Superior temporal gyrus (tissue), 1 donor: ENCODE results near the gene SLC6A6.

Experiments
- DNase-seq: peaks from one replicate; pipeline ENCODE4 v3.0.0-alpha.2; 2016; ENCODE audit errors: extremely low spot score

SLC6A6 gene

DNA sequence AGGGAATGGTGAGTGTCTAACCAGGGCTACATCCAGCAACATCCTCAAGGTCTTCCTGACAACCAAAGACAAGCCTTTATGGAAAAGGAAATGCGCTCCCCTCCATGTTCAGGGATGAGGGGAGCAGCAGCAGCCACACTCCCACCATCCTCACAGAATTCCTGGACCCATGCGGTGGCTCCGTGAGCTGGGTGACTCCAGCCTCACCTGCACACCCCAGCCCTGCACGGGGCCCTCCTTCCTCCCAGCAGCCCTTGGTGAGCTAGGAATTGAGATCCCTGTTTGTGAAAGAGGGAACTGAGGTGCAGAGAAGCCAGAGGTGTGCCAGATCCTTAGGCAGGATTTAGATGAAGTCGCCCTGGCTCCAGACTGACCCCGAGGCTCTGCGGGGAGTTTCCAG lies 85.4 kb downstream of the SLC6A6 start:
- DNase-seq: no peak

- no peak for DNase-seq
These were observed 86.1 kb downstream of the SLC6A6 start for GRCh38 chr3:14488286-14489041.

GRCh38 chr3:14489641-14490040 lies 87.2 kb downstream of the SLC6A6 start:
- DNase-seq: no peak

DNA sequence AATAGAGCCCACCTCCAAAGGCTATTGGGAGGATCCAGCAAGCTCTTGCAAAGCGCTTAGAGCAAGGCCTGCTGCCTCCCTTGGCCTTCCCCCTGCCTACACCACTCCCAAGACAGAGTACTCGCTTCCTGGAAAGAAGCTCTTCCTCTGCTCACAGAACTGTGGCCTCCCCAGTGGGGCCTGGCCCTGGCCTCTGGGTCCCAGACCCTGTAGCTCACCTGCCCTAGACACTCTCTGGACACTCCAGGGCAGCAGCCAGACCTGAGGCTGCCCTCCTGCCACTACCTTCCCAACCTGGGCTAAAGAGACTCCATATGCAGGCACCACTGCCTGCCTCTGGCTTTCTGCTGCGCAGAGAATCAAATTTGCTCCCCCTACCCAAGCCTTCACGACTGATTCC lies 87.8 kb downstream of the SLC6A6 start:
- no peak for DNase-seq

GRCh38 chr3:14490831-14491230 lies 88.4 kb downstream of the SLC6A6 start:
- no peak for DNase-seq

DNA sequence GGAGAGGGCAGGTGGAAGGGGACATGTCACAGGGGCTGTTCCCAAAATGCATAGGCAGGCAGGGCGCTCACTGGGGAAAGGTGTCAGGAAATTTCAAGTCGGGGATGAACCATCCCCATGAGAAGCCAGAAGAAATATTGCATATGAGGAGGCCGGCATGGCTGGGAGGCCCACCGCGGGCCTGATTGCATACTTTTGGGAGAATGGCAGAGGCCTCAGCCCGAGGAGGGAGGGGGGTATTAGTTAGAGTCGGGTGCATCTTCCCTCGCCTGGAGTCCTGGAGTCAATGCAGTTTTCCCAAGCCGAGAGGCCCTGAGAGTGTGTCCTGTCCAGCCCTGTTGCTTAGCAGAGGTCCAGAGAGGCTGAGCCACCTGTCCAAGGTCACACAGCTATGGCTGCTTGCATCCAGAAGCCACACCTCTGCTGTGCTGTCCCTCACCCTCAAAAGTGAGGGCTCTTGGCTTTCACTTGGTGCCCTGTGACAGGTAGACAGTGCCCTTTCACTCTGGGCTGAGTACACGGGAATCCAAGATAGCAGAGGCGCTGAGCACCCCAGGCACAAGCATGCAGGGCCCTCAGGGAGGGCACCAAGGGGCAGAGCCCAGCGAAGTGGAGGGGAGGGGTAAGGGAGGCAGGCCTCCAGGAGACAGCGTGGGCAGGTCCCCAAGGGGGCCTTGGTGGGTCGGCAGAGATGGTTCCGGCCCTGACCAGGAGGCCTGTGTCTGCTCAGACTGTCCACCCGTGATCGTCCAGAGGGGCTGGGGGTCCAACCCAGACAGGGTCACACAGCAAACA lies 89.2 kb downstream of the SLC6A6 start:
- no peak for DNase-seq

- DNase-seq: no peak
These were observed 90.8 kb downstream of the SLC6A6 start for GRCh38 chr3:14492948-14493881.

GRCh38 chr3:14494279-14494972 lies 92.0 kb downstream of the SLC6A6 start:
- no peak for DNase-seq

- no peak for DNase-seq
These were observed 92.5 kb downstream of the SLC6A6 start for GRCh38 chr3:14494973-14495300.

DNA sequence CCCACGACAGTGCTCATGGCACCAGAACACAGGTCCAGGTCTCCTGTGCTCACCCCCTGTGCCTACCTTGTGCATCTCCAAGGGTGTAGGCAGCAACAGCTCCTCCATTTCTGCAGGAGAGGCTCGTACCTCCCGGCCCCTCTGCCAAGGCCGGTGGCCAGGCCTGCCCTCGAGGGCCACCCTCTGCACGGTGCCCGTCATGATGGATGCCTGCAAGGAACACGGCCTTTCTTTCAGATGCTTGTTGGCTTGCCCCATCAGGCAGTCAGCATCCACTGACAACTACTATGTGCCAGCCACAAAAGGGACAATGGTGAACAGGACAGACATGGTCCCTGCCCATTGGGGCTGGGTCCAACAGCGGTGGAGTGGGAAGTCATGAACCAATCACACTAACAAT lies 93.9 kb downstream of the SLC6A6 start:
- DNase-seq: no peak

DNA sequence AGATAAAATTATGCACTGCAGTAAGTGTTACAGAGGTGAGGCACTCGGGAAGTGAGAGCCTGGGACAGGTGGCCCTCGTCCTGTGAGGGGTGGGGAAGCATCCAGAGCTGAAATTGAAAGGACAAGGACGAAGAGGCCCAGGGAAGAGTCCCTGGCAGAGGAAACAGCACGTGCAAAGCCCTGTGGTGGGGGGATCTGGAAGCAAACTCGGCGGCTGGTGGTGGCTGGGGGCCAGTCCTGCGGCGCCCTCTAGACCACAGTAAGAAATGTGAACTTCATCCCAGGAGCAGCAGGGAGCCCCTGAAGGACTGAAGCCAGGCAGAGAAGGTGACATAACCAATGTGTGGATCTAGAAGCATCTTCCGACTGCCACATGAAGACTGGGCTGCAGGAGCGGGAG lies 94.9 kb downstream of the SLC6A6 start:
- DNase-seq: no peak

DNA sequence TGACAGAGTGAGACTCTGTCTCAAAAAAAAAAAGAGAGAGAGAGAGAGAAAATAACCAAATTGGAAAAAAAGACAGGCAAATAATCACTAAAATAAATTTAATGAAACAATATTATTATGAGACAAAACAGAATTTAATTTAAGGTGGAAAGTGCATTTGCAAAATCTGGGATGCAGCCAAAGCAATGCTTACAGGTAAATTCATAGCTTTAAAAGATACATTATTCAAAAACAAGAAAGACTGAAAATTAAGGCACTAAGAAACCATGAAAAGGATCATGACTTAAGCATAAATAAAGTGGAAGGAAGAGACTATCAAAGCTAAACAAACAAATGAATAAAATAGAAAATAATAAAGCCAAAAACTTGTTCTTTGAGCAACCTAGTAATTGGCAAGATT lies 100.1 kb downstream of the SLC6A6 start:
- no peak for DNase-seq

DNA sequence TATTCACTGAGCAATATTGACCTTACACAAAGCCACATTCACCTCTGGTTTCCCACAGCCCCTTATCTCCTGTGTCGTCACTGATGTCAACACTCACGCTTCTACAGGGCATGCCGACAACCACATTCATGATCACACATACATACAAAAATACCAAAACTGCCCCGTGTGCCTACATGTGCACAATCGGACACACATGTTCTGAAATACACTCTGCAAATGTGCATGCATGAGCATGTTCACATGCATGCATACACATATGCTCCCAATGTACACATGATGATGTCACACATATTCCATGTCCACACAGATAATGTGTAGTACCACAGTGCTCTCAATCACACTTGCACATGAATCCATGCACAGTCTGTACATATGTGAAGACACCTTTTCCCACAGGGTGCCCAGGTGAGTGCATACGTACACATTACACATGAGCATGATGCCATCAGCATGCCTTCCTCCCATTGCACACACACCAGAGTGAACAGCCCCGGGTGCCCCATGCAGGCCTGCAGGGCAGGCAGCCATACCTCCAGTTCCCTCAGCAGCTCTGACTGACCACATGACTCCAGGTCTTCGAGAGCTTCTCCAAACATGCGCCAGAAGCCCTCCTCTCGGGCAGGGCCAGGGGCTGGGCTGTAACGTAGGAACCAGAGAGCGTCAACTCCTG lies 100.8 kb downstream of the SLC6A6 start:
- no peak for DNase-seq

- DNase-seq: no peak
These were observed 101.3 kb downstream of the SLC6A6 start for GRCh38 chr3:14503706-14504065.

DNA sequence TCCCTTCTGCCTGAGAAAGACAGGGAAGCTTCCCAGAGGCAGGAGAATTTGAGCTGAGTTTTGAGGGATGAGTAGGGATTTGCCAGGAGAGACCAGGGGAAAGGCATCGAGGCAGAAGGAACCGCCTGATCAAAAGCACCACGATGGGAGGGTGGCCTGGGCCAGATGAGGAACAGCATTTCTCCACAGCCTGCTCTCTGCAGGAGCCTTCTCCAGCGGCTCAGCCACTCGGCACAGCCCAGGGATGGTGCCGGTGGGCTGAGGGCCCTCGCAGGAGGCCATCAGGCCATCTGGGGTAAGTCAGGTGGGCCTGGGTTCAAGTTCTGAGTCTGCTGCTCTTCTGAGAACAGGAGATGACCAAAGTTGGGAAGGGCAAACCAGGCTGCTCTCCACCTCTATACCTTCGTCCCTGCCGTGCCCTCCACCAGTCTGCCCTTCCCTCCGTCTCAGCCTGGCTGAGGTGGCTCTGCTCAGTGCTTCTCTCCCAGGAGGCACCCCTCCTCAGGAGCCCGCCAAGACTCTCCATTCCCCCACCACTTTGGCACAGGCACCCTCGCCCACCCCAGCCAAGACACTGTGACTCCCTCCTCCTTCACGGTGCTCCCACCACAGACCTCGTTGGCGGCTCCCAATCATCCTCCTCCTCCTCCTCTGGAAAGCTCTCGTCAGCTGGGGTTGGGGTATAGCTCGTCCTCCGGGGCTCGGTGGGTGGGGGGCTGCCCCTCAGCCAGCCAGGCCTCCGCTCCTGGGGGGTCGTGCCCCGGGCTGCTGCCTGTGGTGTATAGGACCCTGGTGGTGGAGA lies 102.8 kb downstream of the SLC6A6 start:
- DNase-seq: no peak

DNA sequence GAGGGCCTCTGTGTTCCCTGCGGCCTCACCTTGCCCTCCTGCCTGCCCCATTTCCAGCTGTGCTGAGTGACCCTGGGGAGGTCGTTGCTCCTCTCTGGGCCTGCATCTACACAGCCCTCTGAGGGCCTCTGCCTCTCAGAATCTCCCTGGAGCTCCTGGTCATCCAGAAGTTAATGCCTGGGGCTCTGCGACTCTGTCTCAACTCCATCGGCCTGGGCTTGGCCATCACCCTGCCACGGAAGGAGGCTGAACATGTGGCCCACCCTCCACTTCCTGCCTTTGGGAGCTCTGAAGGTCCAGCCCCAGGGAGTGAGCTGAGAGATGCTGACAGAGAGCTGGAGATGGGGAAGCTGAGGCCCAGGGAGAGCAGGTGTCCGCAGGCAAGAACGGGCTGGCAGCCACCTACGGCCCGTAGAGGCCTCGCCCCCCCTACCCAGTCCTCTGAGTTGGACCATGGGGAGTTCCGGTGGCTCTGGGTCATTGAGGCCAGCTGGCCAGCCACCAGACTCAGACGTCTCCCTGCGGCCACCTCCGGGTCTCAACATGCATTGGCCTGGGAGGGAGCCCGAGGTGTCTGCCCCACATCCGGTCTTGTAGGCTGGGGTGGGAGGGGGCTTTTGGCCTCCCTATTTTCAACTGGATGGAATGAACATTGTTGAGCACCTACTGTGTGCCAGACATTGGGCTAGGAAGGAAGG lies 103.5 kb downstream of the SLC6A6 start:
- no peak for DNase-seq

DNA sequence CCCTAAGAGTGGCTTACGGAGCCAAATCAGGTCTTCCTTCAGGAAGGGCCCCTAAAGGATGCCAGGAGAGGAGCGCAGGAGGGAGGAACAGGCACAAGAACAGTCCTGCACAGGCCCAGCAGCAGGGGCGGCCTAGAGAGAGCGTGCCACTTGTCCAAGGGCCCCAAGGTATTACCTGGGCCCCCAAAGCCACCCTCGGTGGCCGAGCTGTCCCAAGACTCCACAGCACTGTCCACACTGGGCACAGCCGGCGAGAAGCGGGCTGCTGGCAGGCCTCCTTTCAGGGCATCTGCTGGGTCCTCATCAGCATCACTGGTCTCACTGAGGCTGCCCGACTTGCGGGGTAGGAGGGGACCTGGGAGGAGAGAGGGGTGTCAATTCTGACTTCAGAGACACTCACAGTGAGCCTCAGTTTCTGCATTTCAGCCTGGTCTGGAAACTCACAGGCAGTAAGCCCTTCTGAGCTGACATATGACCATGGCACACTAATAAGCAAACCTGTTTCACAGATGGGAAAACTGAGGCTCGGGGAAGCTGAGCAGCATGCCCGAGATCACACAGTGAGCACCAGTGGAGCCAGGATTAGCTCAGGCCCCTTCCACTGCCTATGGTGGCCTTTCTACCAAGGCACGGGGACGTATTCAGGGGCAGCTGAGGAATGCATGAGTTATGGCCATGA lies 104.4 kb downstream of the SLC6A6 start:
- no peak for DNase-seq

DNA sequence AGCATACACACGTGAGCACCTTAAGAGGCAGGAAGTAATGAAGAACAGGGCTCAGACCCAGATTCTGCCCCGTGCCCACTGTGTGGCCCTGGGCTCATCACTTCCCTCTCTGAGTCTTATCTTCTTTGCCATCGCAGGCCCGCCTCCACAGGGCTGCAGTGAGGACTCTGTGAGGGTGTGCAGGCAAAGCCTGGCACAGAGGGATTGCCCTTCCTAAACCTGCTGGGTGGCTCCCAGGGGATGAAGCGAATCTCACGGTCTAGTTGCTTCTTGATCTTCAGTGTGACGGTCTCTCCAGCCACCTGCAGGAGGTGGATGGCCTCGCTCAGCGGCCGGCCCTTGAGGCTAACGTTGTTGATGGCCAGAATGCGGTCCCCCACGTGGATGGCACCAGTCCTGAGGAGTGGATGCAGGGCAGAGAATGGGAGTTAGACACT lies 104.9 kb downstream of the SLC6A6 start:
- DNase-seq: no peak
